Amniotic epithelial cell (primary cell): ENCODE data around the gene TTLL5.

Experiments
- DNase-seq: peaks from one replicate; pipeline ENCODE4 v3.0.0-alpha.2; 2010; ENCODE audit warnings: low read depth

TTLL5 gene

DNA sequence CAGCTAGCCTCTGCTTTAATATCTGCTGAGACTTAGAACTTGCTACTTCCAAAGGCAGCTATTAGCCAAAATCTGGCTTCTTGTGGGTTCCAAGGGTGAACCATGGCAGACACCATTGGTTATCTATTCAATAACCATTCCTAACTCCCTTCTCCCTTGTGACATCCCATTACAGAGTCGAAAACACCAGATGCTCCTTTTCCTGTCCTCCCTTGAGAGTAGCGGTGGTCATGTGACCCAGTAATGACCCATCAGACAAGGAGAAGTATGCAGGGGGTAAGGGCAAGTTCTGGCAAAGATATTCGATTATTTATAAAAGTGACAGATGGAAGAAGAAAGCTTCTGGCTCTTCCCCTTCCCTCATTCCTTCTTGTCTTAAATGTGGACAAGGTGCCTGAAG lies 300.6 kb downstream of the TTLL5 start:
- DNase-seq = no peak

DNA sequence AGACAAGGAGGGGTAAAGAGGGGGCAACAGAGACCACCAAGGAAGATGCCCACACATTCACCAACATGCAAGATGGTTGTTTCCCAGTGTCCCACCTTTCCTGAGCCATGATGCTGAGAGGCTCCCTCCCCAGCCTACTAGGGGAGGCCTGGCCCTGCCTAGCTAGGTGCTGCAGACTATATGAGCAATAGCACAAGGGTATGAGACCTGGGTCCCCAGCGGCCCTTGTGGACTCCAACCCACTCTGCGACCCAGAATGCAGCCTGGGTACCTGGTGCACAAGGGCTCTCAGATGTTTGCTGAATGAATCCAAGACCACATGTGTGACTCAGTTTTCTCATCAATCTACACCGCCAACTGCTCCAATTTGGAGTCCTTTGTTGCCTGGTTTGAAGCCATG lies 306.8 kb downstream of the TTLL5 start:
- DNase-seq = no peak

DNA sequence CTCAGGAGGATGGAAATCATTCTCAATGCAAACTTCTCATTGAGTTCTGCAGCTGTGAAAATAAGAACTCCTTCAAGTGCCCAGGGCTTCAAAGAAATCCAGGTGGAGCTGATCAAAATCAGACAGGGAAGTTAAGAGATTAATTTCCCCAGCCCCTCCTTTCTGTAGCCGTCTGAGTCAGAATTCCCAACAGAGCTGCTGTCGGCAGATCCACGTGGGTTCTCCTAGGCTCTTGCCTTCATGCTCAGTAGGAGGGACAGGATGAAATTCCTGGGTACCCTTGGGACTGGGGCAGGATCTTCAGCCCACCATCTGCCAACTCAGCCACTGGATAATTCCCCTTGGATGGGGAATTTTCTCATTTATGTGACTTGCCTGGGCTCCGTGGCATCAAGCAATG lies 307.4 kb downstream of the TTLL5 start:
- DNase-seq = no peak

DNA sequence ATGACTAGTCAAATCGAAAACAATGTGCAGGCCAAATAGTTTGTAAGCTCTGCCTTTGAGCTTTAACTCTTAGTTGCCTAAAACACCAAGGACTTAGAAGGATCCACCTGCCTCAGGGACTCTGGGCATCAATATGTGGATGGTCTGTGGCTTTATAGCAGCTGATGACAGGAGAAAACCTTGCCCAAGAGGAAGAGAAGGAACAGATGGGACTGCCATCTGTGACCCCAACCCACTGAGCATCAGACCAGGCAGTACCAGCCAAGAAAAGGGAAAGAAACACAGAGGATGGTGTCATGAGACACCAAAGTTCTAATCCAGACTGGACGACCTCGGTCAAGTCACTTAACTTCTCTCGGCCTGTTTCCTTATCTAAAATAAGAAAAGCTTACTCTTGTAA lies 308.1 kb downstream of the TTLL5 start:
- DNase-seq = no peak

- DNase-seq = no peak
Measured at GRCh38 chr14:75969891-75970290, 308.8 kb downstream of the TTLL5 start.

- DNase-seq = no peak
Measured at GRCh38 chr14:75970989-75971388, 309.9 kb downstream of the TTLL5 start.

GRCh38 chr14:75971509-75971908 lies 310.5 kb downstream of the TTLL5 start:
- no peak for DNase-seq

DNA sequence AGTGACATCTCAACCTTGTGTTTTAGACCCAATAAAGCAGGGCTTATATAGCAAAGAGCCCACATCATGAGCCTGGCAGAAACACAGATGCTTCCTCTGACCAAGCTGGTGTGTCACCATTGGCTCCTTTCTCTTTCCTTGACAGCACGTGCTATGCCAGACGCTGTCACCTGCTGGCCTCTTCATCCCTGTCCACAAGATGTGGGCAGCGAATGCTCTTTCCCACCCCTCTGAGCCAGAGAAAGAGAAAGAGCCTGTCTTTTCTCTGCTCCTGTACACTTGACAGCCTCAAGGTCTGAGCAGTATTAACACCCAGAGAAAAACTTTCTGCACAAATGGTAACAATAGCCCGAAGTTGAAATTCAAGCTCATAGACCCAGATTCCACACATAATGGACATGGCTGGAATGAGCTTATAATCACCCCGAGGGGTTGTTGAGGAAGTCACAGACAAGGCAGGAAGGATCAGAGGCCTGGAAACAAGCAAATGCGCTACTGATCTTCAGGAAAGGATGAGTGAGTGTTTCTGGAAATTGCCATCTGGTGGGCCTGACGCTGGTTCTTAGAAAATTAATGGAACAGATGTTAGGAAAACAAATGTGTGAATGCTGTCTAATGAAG lies 311.9 kb downstream of the TTLL5 start:
- no peak for DNase-seq

- no peak for DNase-seq
Measured at GRCh38 chr14:75976826-75977581, 316.0 kb downstream of the TTLL5 start.

DNA sequence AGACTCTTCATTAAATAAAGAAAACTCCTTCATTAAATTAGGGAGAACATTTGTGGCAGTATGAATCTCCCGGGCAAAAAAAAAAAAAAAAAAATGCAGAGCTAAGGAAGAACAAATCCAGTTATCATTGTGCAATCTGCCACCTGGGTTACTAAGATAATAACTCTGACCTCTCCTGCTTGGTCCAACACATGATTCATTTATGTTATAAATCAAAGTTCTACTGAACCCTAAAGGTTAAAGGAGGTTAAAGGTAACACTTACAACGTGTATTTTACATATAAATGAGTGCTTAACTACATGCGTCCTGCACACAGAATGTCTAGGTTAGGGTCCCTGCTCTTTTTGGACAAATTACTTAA lies 316.5 kb downstream of the TTLL5 start:
- DNase-seq = peak; percentile 70

DNA sequence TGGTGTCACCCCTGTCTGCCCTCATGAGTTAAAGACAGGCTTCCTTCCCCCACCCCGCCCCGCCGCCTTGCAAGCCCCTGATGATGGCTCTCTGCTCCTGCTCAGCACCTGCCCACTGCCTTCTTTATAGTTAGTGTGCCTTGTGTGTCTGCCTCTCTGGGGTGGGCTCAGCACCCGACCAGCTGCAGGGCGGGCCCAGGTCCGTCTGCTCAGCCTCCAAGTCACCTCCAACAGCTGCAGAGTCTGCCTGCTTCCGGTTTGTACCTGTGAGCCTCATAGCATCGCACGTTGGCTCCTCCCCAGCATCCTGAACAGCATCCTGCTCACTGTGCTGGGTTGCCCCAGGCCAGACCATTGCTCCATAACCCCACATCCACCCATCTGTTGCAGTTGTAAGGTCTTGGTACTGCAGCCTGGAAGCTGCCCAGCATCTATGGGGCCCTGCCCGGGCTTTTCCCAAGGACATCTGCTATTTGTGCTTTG lies 317.2 kb downstream of the TTLL5 start:
- no peak for DNase-seq

- peak; percentile 54 for DNase-seq
Measured at GRCh38 chr14:75979071-75979571, 318.1 kb downstream of the TTLL5 start.

DNA sequence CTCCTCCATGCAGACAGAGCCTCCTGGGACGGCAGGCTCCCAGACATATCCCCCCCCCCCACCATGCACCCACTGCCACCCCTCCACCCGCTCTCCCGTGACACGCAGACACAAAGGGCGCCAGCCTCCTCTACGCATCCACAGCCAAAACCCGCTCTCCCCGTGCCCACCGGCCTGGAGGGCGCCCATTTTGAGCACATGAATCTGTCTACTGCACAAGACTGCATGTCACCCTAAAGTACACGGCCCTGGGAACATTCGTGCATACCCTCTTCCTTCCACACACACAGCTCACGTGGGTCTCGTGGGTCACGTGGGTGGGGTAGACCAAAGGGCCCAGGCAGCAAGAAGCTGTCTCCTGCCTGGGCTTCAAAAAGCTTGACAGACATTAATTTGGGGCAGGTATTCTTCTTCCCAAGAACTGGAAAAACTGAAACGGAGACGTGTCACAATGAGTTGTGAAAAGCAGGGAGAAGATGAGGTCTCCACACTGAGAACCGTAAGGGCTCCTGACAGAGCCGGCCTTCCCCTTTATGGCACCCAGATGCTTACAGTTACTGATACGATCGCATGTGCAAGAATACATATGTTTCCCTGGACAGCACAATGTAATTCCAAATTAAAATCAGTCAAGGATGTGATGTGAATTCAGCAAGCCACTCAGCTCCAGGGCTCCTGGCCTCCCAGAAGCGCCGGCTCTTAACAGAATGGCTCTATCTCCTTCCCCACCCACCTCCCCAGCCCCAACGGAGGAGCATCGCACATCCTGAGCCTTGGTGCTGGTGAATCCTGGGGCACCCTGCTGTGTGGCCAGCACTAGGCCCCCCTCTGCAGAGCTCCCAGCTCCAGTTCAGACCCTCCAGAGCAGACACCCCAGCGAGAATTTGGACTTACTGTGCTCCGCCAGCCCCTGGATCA lies 318.9 kb downstream of the TTLL5 start:
- DNase-seq = no peak

GRCh38 chr14:75980856-75981255 lies 319.8 kb downstream of the TTLL5 start:
- no peak for DNase-seq

DNA sequence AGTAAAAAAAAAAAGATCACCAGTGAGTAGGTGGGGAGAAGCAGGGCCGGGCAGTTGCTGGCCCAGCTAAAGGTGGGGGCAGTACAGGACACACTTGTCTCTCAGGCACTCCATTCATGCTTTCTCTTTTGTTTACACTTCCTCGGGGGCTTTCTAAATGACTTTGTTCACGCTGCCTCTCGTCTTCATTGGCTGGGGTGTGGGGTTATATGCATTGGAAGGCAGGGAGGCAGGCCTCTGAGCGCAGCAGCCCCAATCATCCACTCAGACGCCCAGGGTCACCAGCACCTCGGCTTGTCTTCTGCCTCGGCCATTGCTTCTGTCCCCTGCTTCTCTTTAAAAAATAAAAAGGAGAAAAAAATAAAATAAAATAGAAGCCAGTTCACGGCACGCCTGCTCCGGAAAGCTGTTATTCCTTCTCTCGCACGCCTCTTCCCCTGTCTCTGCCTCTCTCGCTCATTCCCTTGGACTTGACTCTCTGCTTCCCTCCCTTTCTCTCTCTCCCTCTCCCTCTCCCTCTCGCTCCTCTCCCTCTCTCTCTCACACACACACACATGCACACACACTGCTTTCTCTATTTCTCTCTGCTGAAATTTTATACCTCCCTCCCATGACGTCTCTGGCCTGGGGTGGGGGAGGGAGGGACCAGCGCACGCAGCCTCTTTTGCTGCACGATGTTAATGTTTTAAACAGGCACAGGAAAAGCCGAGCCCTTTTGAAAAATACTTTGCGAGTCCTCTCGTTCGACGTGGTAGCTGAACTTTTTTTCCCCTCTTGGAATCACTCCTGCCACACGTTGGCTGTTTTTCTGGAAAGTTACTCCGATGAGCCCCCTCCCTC lies 320.6 kb downstream of the TTLL5 start, which contains the start of gene TGFB3:
Gene TGFB3 (minus strand): TSS at position 570 of the 840 bp plus-strand sequence. CDS start 1,102 bp downstream, outside the sequence.
- peak; percentile 96 for DNase-seq

GRCh38 chr14:75982266-75983018 lies 321.4 kb downstream of the TTLL5 start:
- DNase-seq = peak; percentile 72

DNA sequence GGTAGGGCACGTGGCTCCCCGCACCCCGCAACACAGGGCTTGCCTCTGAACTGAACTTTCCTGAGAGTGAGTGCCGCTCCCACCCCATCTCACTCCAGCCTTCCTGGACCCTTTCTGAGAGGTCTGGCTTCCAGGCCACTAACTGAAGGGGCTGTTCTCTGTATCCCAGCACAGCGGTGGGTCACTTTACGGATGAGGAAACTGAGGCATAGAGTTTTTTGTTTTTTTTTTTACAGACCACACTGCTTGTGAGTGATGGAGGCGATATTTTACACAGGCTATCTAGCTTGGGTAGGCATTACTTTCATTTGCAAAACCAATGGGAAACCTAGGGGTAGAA lies 321.9 kb downstream of the TTLL5 start:
- no peak for DNase-seq

DNA sequence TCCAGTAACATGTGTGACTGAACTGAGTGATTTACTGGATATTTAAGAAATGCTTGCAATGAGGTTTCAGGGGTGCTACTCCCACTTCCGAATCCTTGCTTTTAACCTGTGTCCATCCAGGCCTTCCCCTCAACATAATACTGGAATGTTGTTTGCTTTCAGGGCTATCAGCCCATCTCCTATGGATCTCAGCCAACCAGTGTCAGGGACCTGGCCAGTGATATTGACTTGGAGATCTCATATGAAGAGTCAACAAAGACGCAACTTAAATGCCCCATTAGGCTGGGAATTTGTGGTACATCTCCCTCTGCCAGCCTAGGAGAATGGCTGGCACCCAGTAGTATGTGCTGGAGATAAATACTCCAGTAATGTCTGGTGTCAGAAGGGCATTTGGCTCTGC lies 323.6 kb downstream of the TTLL5 start:
- no peak for DNase-seq

GRCh38 chr14:75985618-75986438 lies 324.8 kb downstream of the TTLL5 start, which contains the start of gene IFT43:
Gene IFT43 (plus strand): TSS chr14:75985763. CDS start chr14:75985787, 24 bp downstream.
- DNase-seq = peak; percentile 69

DNA sequence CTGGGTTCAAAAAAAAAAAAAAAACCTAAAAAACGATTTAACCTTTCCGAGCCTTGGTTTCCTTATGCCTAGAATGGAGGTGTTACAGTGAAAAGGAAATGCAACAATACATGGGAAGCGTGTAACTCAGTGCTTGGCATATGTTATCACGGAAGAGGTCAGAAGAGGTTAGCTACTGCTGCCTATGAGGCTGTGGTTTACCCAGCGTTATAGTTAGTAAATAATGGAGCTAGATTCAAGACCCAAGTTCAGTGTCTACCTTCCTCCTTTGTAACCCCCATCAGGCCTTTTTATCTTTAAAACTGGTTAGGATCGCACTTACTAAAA lies 325.4 kb downstream of the TTLL5 start:
- DNase-seq = no peak
